ENCODE measurements around the gene HASPIN.

The HASPIN gene

DNA sequence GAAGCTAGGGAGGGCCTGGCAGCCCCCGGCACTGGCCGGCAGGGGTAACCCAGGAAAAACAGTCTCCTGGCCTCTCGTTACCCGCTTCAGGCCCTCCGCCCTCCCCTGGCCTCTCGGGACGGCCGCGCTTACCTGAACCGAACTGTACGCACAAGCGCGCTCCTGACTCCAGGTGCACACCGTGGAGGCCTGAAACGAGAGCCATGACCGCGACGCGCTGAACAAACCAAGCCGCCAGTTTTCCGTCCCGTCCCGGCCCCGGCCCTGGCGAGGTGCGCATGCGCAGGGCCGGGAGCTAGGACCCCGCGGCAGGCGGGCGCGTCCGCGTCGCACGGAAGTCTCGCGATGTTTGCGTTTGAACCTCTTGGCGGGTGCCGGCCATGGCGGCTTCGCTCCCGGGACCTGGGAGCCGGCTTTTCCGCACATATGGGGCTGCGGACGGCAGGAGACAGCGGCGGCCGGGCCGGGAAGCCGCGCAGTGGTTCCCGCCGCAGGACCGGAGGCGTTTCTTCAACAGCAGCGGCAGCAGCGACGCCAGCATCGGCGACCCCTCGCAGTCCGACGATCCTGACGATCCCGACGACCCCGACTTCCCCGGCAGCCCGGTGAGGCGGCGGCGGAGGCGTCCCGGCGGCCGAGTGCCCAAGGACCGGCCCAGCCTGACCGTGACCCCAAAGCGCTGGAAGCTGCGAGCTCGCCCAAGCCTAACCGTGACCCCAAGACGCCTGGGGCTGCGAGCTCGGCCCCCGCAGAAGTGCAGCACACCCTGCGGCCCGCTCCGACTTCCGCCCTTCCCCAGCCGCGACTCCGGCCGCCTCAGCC, at the start of gene HASPIN:
Gene HASPIN (plus strand): TSS at position 348 of the 822 bp plus-strand sequence. CDS start 33 bp downstream, at position 381.
- peak; percentile 66 to 91 for DNase-seq

DNA sequence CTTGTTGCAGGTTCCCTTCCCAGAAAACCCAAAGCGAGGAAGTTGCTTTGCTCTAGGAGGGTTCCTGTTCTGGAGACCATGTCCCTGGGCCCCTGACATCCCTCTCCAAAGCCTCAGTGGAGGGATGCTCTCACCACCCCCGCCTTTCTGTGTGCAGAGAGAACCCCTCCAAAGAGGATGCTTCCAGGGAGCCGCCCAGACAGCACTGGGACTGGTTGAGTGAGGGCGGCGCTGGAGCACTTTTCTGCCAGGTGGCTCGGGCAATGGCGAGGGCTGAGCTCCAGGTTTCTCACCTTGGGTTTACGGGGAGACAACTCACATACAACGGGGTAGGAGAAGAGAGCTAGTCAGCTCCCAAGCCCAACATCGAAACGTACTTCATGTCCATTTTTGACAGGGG, 47.8 kb upstream of the HASPIN start:
- no peak for DNase-seq

- no peak for DNase-seq
Observed at GRCh38 chr17:3678095-3678820, 45.4 kb upstream of the HASPIN start.

- no peak for DNase-seq
Observed at GRCh38 chr17:3678821-3679530, 44.7 kb upstream of the HASPIN start.

- no peak for DNase-seq
Observed at GRCh38 chr17:3679531-3680126, 44.1 kb upstream of the HASPIN start.

DNA sequence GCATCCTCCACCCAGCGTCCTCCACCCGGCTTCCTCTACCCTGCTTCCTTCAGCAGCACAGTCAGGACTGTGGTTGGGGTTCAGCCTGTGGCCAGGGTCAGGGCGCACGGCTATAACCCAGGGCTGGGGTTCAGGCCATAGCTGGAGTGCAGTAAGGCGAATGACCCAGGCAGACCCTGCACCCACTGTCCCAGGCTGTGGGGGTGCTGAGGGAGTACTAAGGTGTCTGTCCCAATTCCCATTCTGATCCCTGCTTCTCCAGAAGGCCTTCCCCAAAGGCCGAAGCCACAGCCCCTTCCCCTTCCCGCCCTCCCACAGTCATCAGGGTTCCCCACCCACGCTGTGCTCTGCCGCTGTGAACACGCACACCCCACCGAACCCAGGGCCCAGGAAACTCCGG, 42.6 kb upstream of the HASPIN start:
- no peak for DNase-seq

GRCh38 chr17:3681565-3681964, 42.1 kb upstream of the HASPIN start:
- no peak for DNase-seq

- DNase-seq = no peak
Observed at GRCh38 chr17:3682033-3682432, 41.7 kb upstream of the HASPIN start.

DNA sequence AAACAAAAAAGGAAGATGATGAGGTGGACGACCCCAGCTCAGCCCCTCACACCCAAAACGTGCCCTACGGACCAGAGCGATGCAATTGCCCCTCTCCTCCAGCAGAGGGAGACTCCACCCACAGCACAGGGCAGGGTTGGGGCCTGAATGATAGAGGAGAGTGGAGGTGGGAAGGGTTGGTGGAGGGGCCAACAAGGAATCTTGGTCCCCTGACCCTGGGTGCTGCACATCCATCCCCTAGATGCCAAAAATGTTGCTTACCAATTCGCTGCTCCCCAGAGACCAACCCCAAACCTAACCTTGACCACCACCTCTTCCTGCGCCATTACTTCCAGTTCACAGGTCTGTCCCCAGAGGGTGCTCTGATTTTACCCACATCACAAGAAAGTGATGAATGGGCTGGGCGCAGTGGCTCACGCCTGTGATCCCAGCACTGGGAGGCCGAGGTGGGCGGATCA, 40.6 kb upstream of the HASPIN start:
- DNase-seq = peak in 1 of 2 experiments; percentile 32

DNA sequence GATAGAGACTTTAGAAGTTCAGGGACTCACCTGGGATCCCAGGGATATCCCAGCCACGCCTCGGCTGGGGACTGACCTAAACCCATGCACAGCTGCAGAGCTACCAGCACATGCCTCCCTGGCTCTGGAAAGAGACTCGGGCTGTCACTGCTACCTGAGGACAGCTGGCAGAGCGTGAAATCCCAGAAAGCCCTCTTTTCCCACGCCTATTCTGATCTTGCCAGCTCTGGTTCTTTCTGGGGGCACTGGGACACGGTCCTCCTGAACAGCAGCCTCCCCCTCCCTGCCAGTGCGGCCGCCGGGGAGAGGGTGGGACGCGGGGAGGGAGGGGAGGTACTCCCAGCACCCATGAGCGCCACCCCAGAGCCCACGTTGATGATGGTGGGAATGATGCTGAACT, 38.5 kb upstream of the HASPIN start:
- DNase-seq = peak in 1 of 2 experiments; percentile 27

GRCh38 chr17:3688027-3688553, 35.6 kb upstream of the HASPIN start:
- peak in 1 of 2 experiments; percentile 46 for DNase-seq

DNA sequence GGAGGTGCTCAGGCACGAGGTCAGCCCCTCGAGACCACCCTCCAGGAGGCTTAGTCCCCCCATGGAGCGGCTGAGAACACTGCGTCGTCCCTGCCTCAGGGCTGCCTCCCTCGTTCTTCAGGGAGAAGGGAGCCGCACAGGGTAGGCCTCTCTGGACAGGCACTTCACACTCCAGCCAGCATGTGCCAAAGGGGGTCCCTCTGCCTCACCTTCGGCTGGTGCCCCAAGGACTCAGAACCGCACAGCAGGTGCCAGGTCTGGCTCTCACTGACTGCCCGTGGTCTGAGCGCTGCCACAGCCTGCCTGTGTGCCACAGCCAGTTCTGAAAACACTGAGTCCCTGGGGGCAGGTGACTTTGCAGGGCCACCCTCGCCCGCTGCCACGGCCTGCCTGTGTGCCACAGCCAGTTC, 34.8 kb upstream of the HASPIN start:
- DNase-seq = no peak

- DNase-seq = no peak
Observed at GRCh38 chr17:3689262-3690093, 34.2 kb upstream of the HASPIN start.

DNA sequence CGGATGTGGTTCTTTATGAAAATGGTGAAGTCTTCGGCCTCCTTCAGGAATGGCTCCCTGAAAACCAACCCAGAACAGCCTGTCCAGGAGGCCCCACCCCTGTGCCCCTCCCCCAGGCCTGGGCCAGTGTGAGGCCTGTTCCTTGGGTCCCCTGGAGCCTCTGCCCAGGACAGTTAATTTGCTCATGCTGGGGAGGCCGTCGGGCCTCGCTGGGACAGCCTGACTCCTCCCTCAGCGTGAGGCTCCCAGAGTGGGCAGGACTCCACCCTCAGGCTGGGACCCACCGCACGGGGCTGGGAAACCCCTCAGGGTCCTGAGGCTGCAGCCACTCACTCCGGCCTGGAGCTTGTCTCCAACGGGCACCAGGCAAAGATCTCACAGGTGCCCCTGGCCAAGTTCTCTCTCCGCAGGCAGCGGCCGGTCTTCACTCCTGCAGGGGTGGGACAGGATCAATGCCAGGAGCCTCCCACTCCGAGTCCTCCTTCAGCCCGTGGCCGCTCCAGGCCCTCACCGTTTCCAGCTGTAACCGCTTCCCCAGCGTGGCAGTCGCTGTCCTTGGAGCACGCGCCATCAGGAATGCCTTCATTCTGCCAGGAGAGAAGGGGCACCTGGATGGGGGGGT, 33.5 kb upstream of the HASPIN start:
- DNase-seq = no peak

DNA sequence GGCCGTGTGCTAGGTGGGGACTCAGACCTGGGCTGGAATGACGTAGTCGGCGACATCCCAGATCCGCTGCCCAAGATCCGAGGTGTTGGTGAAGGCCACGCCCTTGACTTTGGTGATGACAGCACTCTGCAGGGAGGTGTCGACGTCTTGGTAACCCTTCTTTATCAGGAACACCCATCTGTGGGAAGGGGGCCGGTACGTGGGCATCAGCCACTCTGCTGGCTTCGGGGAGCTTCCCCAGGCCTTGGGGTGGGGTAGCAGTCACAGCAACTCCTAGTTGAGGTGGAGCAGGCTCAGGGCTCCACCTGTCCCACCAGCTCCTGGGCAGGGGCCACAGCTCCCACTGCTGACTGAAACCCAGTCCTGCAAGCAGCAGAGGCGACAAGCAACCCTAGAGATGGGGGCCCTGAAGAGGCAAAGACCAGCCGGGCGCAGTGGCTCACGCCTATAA, 32.1 kb upstream of the HASPIN start:
- no peak for DNase-seq

- no peak for DNase-seq
Observed at GRCh38 chr17:3692346-3692745, 31.4 kb upstream of the HASPIN start.

DNA sequence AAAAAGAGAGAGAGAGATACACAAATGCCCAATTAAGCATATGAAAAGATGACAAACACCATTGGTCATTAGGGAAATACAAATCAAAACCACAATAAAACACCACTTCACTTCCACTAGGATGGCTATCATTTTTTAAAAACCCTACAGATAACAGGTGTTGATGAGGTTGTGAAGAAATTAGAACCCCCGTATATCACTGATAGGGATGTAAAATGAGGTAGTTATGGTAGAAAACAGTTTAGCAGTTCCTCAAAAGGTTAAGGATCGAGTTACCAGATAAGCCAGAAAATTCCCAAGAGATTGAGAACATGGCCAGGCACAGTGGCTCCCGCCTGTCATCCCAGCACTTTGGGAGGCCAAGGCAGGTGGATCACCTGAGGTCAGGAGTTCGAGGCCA, 30.6 kb upstream of the HASPIN start:
- DNase-seq = no peak

GRCh38 chr17:3693829-3694231, 29.9 kb upstream of the HASPIN start:
- DNase-seq = no peak

- no peak for DNase-seq
Observed at GRCh38 chr17:3695129-3695722, 28.5 kb upstream of the HASPIN start.

GRCh38 chr17:3695723-3696411, 27.8 kb upstream of the HASPIN start, which contains the start of gene P2RX5:
P2RX5 (minus strand) TSS chr17:3696155; CDS start chr17:3696005, 150 bp downstream.
- peak in 1 of 2 experiments; percentile 17 for DNase-seq

Data from NCI-H526 (cell line).